Neural progenitor cell (in vitro differentiated cells): ENCODE measurements around the gene NFASC.

Experiments
- CTCF ChIP-seq: fragments of 200-600 bp; sonication (generic); IDR thresholded peaks from 2 replicates; pipeline ENCODE4 v1.5.1; 2017; ENCODE audit warnings: antibody characterized with exemption, mild to moderate bottlenecking
- EZH2 ChIP-seq: fragments of 200-600 bp; sonication (generic); IDR thresholded peaks from 2 replicates; pipeline ENCODE4 v1.6.1; 2017; ENCODE audit warnings: antibody characterized with exemption, mild to moderate bottlenecking, moderate library complexity

DNA sequence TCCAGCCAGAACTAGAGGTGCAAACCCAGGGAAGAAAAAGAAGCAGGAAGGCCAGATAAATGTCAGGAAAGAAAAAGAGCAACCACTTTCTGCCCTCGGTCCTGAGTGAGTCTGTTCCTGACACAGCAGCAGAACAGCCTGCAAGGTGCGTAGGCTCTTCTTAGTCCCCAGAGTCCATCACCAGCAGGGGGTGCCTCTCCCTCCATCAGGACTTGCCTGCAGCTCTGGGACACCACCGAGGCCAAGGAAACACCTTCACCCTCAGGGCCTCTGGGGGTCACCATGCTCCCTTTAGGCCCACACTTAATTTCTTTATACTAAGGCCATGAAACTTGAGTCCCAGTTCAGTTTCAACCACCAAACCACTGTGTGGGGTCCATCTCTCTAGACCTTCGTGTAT, 43.7 kb upstream of the NFASC start:
- peak; percentile 48 for TF ChIP-seq CTCF
- TF ChIP-seq EZH2: no peak
